ENCODE results near the gene LYRM1.

DNA sequence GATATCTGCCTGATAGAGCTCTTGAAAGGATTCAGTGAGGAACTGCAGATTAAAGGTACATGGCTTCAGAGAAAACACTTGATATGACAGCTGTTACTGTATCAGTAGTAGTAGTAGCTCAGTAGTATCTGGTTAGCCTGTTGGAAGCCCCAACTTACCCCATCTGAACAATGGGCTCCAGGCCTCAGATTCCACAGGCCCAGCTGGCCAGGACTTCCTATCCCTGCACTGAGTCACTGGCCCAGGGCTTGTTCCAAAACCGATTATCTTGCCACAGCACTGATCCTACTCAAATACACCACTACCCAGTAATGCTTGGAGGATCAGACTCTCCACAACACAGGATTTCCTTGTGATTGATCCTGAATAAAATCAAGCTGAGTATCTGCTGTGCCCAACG lies 33.0 kb upstream of the LYRM1 start:
- TF ChIP-seq POLR2A (IDR thresholded peaks at IDR 0.05) (no peak), CTCF (IDR thresholded peaks at IDR 0.05 in 4 of 5, conservative IDR thresholded peaks at IDR 0.05 in 1 of 5) (no peak)
